ENCODE measurements around the gene ASMTL.
"Not testable (repeated sequence)": the region's sequence is repeated elsewhere in the genome, so short reads cannot be mapped to it uniquely, and the experiment has no call there.

The ASMTL gene

GRCh38 chrX:1452516-1453394 is at the start of gene ASMTL:
ASMTL (minus strand) TSS chrX:1452909; CDS start chrX:1452840, 69 bp downstream.
- peak; percentile 100 for DNase-seq (ENCODE audit: low read depth in 2 of 2, low spot score in 1 of 2)

- no peak for DNase-seq (ENCODE audit: low read depth in 2 of 2, low spot score in 1 of 2)
These were observed 49.5 kb upstream of the ASMTL start for GRCh38 chrX:1502241-1502640.

- DNase-seq (ENCODE audit: low read depth in 2 of 2, low spot score in 1 of 2): no peak
These were observed 48.3 kb upstream of the ASMTL start for GRCh38 chrX:1500701-1501624.

GRCh38 chrX:1496076-1496475 is 43.4 kb upstream of the ASMTL start:
- no peak for DNase-seq (ENCODE audit: low read depth in 2 of 2, low spot score in 1 of 2)

GRCh38 chrX:1493877-1494510 is 41.3 kb upstream of the ASMTL start:
- DNase-seq (ENCODE audit: low read depth in 2 of 2, low spot score in 1 of 2): no peak

- DNase-seq (ENCODE audit: low read depth in 2 of 2, low spot score in 1 of 2): no peak
These were observed 40.7 kb upstream of the ASMTL start for GRCh38 chrX:1493412-1493811.

- no peak for DNase-seq (ENCODE audit: low read depth in 2 of 2, low spot score in 1 of 2)
These were observed 39.8 kb upstream of the ASMTL start for GRCh38 chrX:1492421-1493012.

GRCh38 chrX:1491851-1492349 is 39.2 kb upstream of the ASMTL start:
- DNase-seq (ENCODE audit: low read depth in 2 of 2, low spot score in 1 of 2): no peak

- not testable (repeated sequence) for DNase-seq (ENCODE audit: low read depth in 2 of 2, low spot score in 1 of 2)
These were observed 38.5 kb upstream of the ASMTL start for GRCh38 chrX:1491248-1491647.

GRCh38 chrX:1490723-1491122 is 38.0 kb upstream of the ASMTL start:
- not testable (repeated sequence) for DNase-seq (ENCODE audit: low read depth in 2 of 2, low spot score in 1 of 2)

GRCh38 chrX:1489354-1489753 is 36.6 kb upstream of the ASMTL start:
- not testable (repeated sequence) for DNase-seq (ENCODE audit: low read depth in 2 of 2, low spot score in 1 of 2)

GRCh38 chrX:1488745-1489144 is 36.0 kb upstream of the ASMTL start:
- no peak for DNase-seq (ENCODE audit: low read depth in 2 of 2, low spot score in 1 of 2)

- DNase-seq (ENCODE audit: low read depth in 2 of 2, low spot score in 1 of 2): no peak
These were observed 35.4 kb upstream of the ASMTL start for GRCh38 chrX:1488141-1488540.

- no peak for DNase-seq (ENCODE audit: low read depth in 2 of 2, low spot score in 1 of 2)
These were observed 34.7 kb upstream of the ASMTL start for GRCh38 chrX:1487401-1487800.

GRCh38 chrX:1486749-1487361 is 34.1 kb upstream of the ASMTL start:
- DNase-seq (ENCODE audit: low read depth in 2 of 2, low spot score in 1 of 2): no peak

- DNase-seq (ENCODE audit: low read depth in 2 of 2, low spot score in 1 of 2): no peak
These were observed 33.5 kb upstream of the ASMTL start for GRCh38 chrX:1486177-1486576.

- no peak for DNase-seq (ENCODE audit: low read depth in 2 of 2, low spot score in 1 of 2)
These were observed 32.3 kb upstream of the ASMTL start for GRCh38 chrX:1485033-1485432.

- no peak for DNase-seq (ENCODE audit: low read depth in 2 of 2, low spot score in 1 of 2)
These were observed 31.9 kb upstream of the ASMTL start for GRCh38 chrX:1484638-1485019.

- no peak for DNase-seq (ENCODE audit: low read depth in 2 of 2, low spot score in 1 of 2)
These were observed 31.3 kb upstream of the ASMTL start for GRCh38 chrX:1483843-1484637.

- not testable (repeated sequence) for DNase-seq (ENCODE audit: low read depth in 2 of 2, low spot score in 1 of 2)
These were observed 29.8 kb upstream of the ASMTL start for GRCh38 chrX:1482530-1482928.

All from stimulated activated CD8-positive, alpha-beta memory T cell treated with anti-CD3 and anti-CD28 coated beads, Interleukin-4, amount 100 ng/mL, for 4 hours (primary cell).